CD14-positive monocyte (primary cell): ENCODE measurements around the gene INPP4B. TPM values are rescaled to one million over a fixed set of nuclear protein-coding genes. Genes with fewer than 3 reads are reported as not detected.

ENCODE experiments used
- DNase-seq, 3 donors: peaks; one replicate each; pipeline ENCODE4 v3.0.0-alpha.2; 2011 to 2022
- H2AFZ ChIP-seq: 2 replicates; pipeline ENCODE4 v1.6.0; 2012; ENCODE audit warnings: mild to moderate bottlenecking, low read depth, low read length, inconsistent platforms; ENCODE audit not compliant: insufficient read depth, poor library complexity, severe bottlenecking
- H3K27ac ChIP-seq, 2 donors: 1 replicate in 1 of 2; 2 replicates in 1 of 2; pipeline ENCODE4 v1.5.1; 2012 to 2013; ENCODE audit warnings: low read length in 2 of 2, control low read depth in 1 of 2, inconsistent platforms in 1 of 2, low read depth in 1 of 2, mild to moderate bottlenecking in 1 of 2
- H3K27me3 ChIP-seq, 2 donors: one replicate each; pipeline versions ENCODE4 v1.6.0 to v1.6.1; 2011 to 2013; ENCODE audit warnings: low read length in 2 of 2; ENCODE audit not compliant: control insufficient read depth in 2 of 2, insufficient read depth in 2 of 2
- H3K36me3 ChIP-seq, 2 donors: replicated peaks in 1 of 2; 1 replicate in 1 of 2; 2 replicates in 1 of 2; pipeline versions ENCODE4 v1.5.1 to v1.6.1; 2012 to 2013; ENCODE audit warnings: low read length in 2 of 2, control low read depth in 1 of 2, inconsistent platforms in 1 of 2, mild to moderate bottlenecking in 1 of 2; ENCODE audit not compliant: insufficient read depth in 2 of 2, control insufficient read depth in 1 of 2
- H3K4me1 ChIP-seq, 2 donors: 1 replicate in 1 of 2; 2 replicates in 1 of 2; pipeline versions ENCODE4 v1.5.1 to v1.6.1; 2012 to 2013; ENCODE audit warnings: low read length in 2 of 2, control low read depth in 1 of 2, inconsistent platforms in 1 of 2, mild to moderate bottlenecking in 1 of 2, moderate library complexity in 1 of 2; ENCODE audit not compliant: insufficient read depth in 2 of 2, control insufficient read depth in 1 of 2
- H3K4me2 ChIP-seq: replicated peaks from 2 replicates; pipeline ENCODE3; 2012; ENCODE audit warnings: low read length, moderate library complexity, mild to moderate bottlenecking; ENCODE audit not compliant: poor library complexity, severe bottlenecking; ENCODE audit errors: extremely low read depth
- H3K4me3 ChIP-seq, 3 experiments: fragments of 200-600 bp in 1 of 3; sonication (generic) in 1 of 3; replicated peaks in 1 of 3; 1 replicate in 2 of 3; 2 replicates in 1 of 3; pipeline ENCODE4 v1.5.1; 2011 to 2013; ENCODE audit warnings: low read length in 3 of 3, mild to moderate bottlenecking in 3 of 3, control low read depth in 2 of 3, low read depth in 2 of 3, inconsistent platforms in 1 of 3, moderate library complexity in 1 of 3
- H3K79me2 ChIP-seq: 2 replicates; pipeline ENCODE4 v1.6.0; 2012; ENCODE audit warnings: mild to moderate bottlenecking, control low read depth, inconsistent platforms, low read length, moderate library complexity; ENCODE audit not compliant: insufficient read depth
- H3K9ac ChIP-seq: 2 replicates; pipeline ENCODE4 v1.6.0; 2017; ENCODE audit warnings: low read length, mild to moderate bottlenecking; ENCODE audit not compliant: insufficient read depth, poor library complexity, severe bottlenecking
- H3K9me3 ChIP-seq, 2 donors: replicated peaks in 1 of 2; 1 replicate in 1 of 2; 2 replicates in 1 of 2; pipeline versions ENCODE4 v1.5.1 to v1.6.1; 2012 to 2013; ENCODE audit warnings: low read length in 2 of 2, control low read depth in 1 of 2; ENCODE audit not compliant: control insufficient read depth in 1 of 2, insufficient read depth in 1 of 2
- H4K20me1 ChIP-seq: 2 replicates; pipeline ENCODE4 v1.6.0; 2012; ENCODE audit warnings: mild to moderate bottlenecking, low read length, control low read depth, moderate library complexity; ENCODE audit not compliant: insufficient read depth
- H3K27ac Mint-ChIP-seq, 7 donors: one replicate each; pipeline ENCODE4 v1.8.0; 2020; ENCODE audit warnings: mild to moderate bottlenecking in 7 of 7, mixed read lengths in 7 of 7, moderate library complexity in 6 of 7, inconsistent platforms in 2 of 7
- H3K27me3 Mint-ChIP-seq, 3 donors: one replicate each; pipeline ENCODE4 v1.8.0; 2021 to 2022; ENCODE audit warnings: low read depth in 3 of 3, mild to moderate bottlenecking in 3 of 3, mixed read lengths in 3 of 3, moderate library complexity in 3 of 3, inconsistent platforms in 1 of 3
- H3K36me3 Mint-ChIP-seq, 2 donors: one replicate each; pipeline ENCODE4 v1.8.0; 2020; ENCODE audit warnings: mixed read lengths in 2 of 2, inconsistent platforms in 1 of 2, mild to moderate bottlenecking in 1 of 2
- H3K4me1 Mint-ChIP-seq: one replicate; pipeline ENCODE4 v1.8.0; 2020; ENCODE audit warnings: mild to moderate bottlenecking, mixed read lengths
- H3K4me3 Mint-ChIP-seq, 2 donors: one replicate each; pipeline ENCODE4 v1.8.0; 2020; ENCODE audit warnings: mild to moderate bottlenecking in 2 of 2, mixed read lengths in 2 of 2, moderate library complexity in 1 of 2
- H3K9me3 Mint-ChIP-seq, 7 donors: one replicate each; pipeline ENCODE4 v1.8.0; 2020 to 2022; ENCODE audit warnings: mixed read lengths in 7 of 7, mild to moderate bottlenecking in 6 of 7, moderate library complexity in 6 of 7, inconsistent platforms in 2 of 7
- CTCF ChIP-seq: fragments of 200-600 bp; IDR thresholded peaks from one replicate; pipeline ENCODE4 v1.8.0; 2022; ENCODE audit warnings: antibody characterized with exemption, mild to moderate bottlenecking
- WGBS: methylation state at CpG from one replicate; pipeline ENCODE4 v1.1.5; 2013; ENCODE audit warnings: missing lambda C conversion rate; ENCODE audit not compliant: insufficient coverage; 5-methylcytosine and 5-hydroxymethylcytosine counted together
- intact Hi-C, 2 donors: fragments of 100-400 bp; cut with micrococcal nuclease; formaldehyde crosslinking; loops; one replicate each; pipeline versions ENCODE4 v1.15.0 to v1.15.1; 2023
- polyA plus RNA-seq, 3 donors: library from polyadenylated mRNA; depleted of rRNA in 1 of 3; unstranded in 2 of 3; stranded (reverse) in 1 of 3; fragments of 300-500 nt in 2 of 3; fragments of >200 nt in 1 of 3; fragmentation: Illumina TruSeq in 2 of 3; gene quantifications; 1 replicate in 2 of 3; 2 replicates in 1 of 3; pipeline ENCODE4 v1.2.3, GENCODE V29; 2012 to 2021

The INPP4B gene
- polyA plus RNA-seq, 3 donors: 0.13 to 0.38 (median 0.22) TPM

GRCh38 chr4:142818031-142818430, 28.1 kb downstream of the INPP4B start:
- peaks cover 5 to 7% of the 10 kb centered on the region in 2 donors for H3K9me3 ChIP-seq
- no peaks in the 10 kb centered on the region for H3K27me3 ChIP-seq
- no peak overlapping the region for H3K4me2 ChIP-seq
- Mint-ChIP-seq H3K27me3 (peaks cover 0 to 1% (median 0%) of the 10 kb centered on the region in 3 donors), H3K27ac (no peak overlapping the region), H3K36me3 (no peaks in the 10 kb centered on the region), H3K9me3 (peaks cover 0 to 16% (median 5%) of the 10 kb centered on the region in 7 donors), H3K4me1 (peaks cover 13% of the 10 kb centered on the region), H3K4me3 (no peak overlapping the region)
- DNase-seq: no peak
- no peak overlapping the region for H3K4me3 ChIP-seq
- no CpG with 5 or more reads among the region's 1 CpG for WGBS
- no peak overlapping the region for H3K9ac ChIP-seq
- peak overlapping the region; percentile 48 for H2AFZ ChIP-seq
- H3K36me3 ChIP-seq: no peaks in the 10 kb centered on the region
- H3K4me1 ChIP-seq: peaks cover 0 to 4% of the 10 kb centered on the region in 2 donors
- no peaks in the 10 kb centered on the region for H3K79me2 ChIP-seq
- TF ChIP-seq CTCF: no peak
- H4K20me1 ChIP-seq: no peaks in the 10 kb centered on the region
- intact Hi-C loops: no loop called here
- H3K27ac ChIP-seq: no peak overlapping the region

GRCh38 chr4:142817442-142817841, 28.7 kb downstream of the INPP4B start:
- peak in 1 of 3 donors; percentile 5 for DNase-seq
- Histone ChIP-seq H3K4me1 (peaks cover 0 to 4% of the 10 kb centered on the region in 2 donors), H4K20me1 (no peaks in the 10 kb centered on the region), H3K79me2 (no peaks in the 10 kb centered on the region), H2AFZ (peak overlapping the region; percentile 48), H3K27me3 (no peaks in the 10 kb centered on the region), H3K27ac (no peak overlapping the region), H3K9me3 (peaks cover 5 to 7% of the 10 kb centered on the region in 2 donors), H3K4me3 (no peak overlapping the region), H3K4me2 (peak overlapping the region; percentile 7), H3K9ac (no peak overlapping the region), H3K36me3 (no peaks in the 10 kb centered on the region)
- H3K9me3 Mint-ChIP-seq: peaks cover 0 to 16% (median 5%) of the 10 kb centered on the region in 7 donors
- intact Hi-C loops: no loop called here
- TF ChIP-seq CTCF: no peak
- no peaks in the 10 kb centered on the region for H3K36me3 Mint-ChIP-seq
- peak overlapping the region in 1 of 7 donors; percentile 54 for H3K27ac Mint-ChIP-seq
- WGBS: no CpG with 5 or more reads among the region's 6 CpGs
- H3K27me3 Mint-ChIP-seq: no peaks in the 10 kb centered on the region
- peaks cover 13% of the 10 kb centered on the region for H3K4me1 Mint-ChIP-seq
- peak overlapping the region in 1 of 2 donors; percentile 55 for H3K4me3 Mint-ChIP-seq
